Stimulated activated CD8-positive, alpha-beta memory T cell treated with anti-CD3 and anti-CD28 coated beads, Interleukin-7, amount 100 ng/mL, for 24 hours (primary cell): Measurements from ENCODE around the gene SPOCK2.

ENCODE experiments used
- DNase-seq: peaks from one replicate; pipeline ENCODE4 v3.0.0-alpha.2; 2020; ENCODE audit warnings: low read depth

Gene SPOCK2

GRCh38 chr10:72010234-72010973 lies 77.9 kb downstream of the SPOCK2 start:
- DNase-seq, result no peak

GRCh38 chr10:72009425-72010081 lies 78.8 kb downstream of the SPOCK2 start:
- no peak for DNase-seq

GRCh38 chr10:72009051-72009424 lies 79.3 kb downstream of the SPOCK2 start:
- DNase-seq, result no peak
